Tibial nerve (tissue), 4 donors: ENCODE results near the gene RNFT2. TPM values are rescaled to one million over a fixed set of nuclear protein-coding genes. Genes with fewer than 3 reads are reported as not detected.
"Not testable (repeated sequence)": the region's sequence is repeated elsewhere in the genome, so short reads cannot be mapped to it uniquely, and the experiment has no call there.

Experiments used
- DNase-seq, 2 donors: peaks; one replicate each; pipeline ENCODE4 v3.0.0-alpha.2; 2019; ENCODE audit warnings: low spot score in 2 of 2
- H3K27ac ChIP-seq, 4 donors: fragments of 200-600 bp; sonication (generic) in 3 of 4; one replicate each; pipeline ENCODE4 v1.5.1; 2017 to 2019; ENCODE audit warnings: mild to moderate bottlenecking in 1 of 4
- H3K27me3 ChIP-seq, 2 donors: fragments of 200-600 bp; sonication (generic) in 1 of 2; one replicate each; pipeline versions ENCODE4 v1.5.1 to v1.6.0; 2017 to 2019
- H3K36me3 ChIP-seq, 3 donors: fragments of 200-600 bp; sonication (generic); one replicate each; pipeline ENCODE4 v1.5.1; 2018 to 2019
- H3K4me1 ChIP-seq, 4 donors: fragments of 200-600 bp; sonication (generic) in 3 of 4; one replicate each; pipeline ENCODE4 v1.5.1; 2017 to 2019
- H3K4me3 ChIP-seq, 4 donors: fragments of 200-600 bp; sonication (generic) in 3 of 4; one replicate each; pipeline ENCODE4 v1.5.1; 2017 to 2019; ENCODE audit warnings: mild to moderate bottlenecking in 1 of 4, moderate library complexity in 1 of 4
- H3K9me3 ChIP-seq, 4 donors: fragments of 200-600 bp; sonication (generic) in 3 of 4; one replicate each; pipeline ENCODE4 v1.5.1; 2017 to 2019
- EP300 ChIP-seq, 2 donors: sonication (generic); formaldehyde crosslinking; IDR thresholded peaks; one replicate each; pipeline ENCODE4 v1.6.1; 2017; ENCODE audit warnings: antibody characterized with exemption in 2 of 2, mild to moderate bottlenecking in 1 of 2
- POLR2A ChIP-seq, 2 donors: fragments of 450-650 bp; IDR thresholded peaks; one replicate each; pipeline ENCODE4 v1.6.1; 2017; ENCODE audit warnings: antibody characterized with exemption in 2 of 2, mild to moderate bottlenecking in 2 of 2, moderate library complexity in 2 of 2
- WGBS, 2 donors: methylation state at CpG; one replicate each; pipeline ENCODE4 v1.1.5; 2018; 5-methylcytosine and 5-hydroxymethylcytosine counted together
- total RNA-seq, 4 donors: library from RNA; depleted of rRNA; stranded (reverse); fragments of >200 nt; gene quantifications; one replicate each; pipeline ENCODE4 v1.1.0, GENCODE V29; 2016
- TF ChIP-seq, protein P1 (sequence below), 5 experiments: fragments of 200-600 bp in 3 of 5; fragments of 450-650 bp in 2 of 5; sonication (generic) in 3 of 5; IDR thresholded peaks; one replicate each; pipeline ENCODE4 v1.5.1; 2016 to 2019; ENCODE audit warnings: antibody characterized with exemption in 5 of 5, mild to moderate bottlenecking in 3 of 5, moderate library complexity in 2 of 5

The RNFT2 gene
- total RNA-seq, 4 donors from 2014 or later = 0.59 to 5.9 (median 2.5) TPM

DNA sequence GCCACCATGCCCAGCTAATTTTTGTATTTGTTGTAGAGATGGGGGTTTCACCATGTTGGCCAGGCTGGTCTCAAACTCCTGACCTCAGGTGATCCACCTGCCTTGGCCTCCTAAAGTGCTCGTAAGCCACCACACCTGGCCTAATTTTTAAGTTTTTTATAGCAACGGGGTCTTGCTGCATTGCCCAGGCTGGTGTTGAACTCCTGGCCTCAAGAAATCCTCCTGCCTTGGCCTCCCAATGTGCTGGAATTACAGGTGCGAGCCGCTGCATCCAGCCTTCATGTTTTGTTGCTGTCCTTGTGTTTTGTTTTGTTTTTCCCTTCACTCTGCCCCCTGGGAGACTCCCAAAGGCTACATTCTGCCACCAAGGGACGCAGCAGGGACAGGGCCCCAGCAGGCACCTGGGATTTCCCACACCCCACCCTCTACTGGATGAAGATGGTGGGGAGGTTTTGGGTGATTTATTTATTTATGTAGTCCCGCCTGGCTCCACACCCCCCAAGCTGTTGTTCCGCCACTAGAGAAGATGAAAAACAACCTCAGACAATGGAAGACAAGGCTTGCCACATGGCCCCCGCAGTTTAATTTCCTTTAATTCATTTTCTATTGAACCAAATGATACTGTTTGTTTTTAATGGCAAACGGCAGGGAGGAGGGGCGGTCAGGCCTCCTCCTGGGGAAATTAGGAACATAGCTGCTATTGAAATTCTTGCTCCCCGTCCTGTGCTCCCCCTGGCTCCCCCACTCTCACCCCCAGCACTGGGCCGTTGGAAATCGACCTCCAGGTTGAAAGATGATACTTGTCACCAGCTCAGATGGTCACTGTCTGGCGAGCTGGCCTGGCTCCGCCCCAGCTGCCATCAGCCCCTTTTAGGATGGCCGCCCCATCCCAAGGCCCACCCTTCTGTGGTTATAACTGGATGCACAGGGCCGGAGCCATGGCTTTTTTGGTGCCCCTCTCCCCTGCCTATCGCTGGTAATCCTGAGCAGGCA, 70.3 kb downstream of the RNFT2 start:
- Histone ChIP-seq H3K27me3 (no peaks in the 10 kb centered on the region), H3K4me3 (no peak overlapping the region), H3K27ac (no peak overlapping the region), H3K4me1 (no peaks in the 10 kb centered on the region), H3K36me3 (no peaks in the 10 kb centered on the region), H3K9me3 (no peaks in the 10 kb centered on the region)
- TF ChIP-seq POLR2A (IDR thresholded peaks at IDR 0.05) (no peak), EP300 (IDR thresholded peaks at IDR 0.05) (no peak)
- TF ChIP-seq, protein P1, sequence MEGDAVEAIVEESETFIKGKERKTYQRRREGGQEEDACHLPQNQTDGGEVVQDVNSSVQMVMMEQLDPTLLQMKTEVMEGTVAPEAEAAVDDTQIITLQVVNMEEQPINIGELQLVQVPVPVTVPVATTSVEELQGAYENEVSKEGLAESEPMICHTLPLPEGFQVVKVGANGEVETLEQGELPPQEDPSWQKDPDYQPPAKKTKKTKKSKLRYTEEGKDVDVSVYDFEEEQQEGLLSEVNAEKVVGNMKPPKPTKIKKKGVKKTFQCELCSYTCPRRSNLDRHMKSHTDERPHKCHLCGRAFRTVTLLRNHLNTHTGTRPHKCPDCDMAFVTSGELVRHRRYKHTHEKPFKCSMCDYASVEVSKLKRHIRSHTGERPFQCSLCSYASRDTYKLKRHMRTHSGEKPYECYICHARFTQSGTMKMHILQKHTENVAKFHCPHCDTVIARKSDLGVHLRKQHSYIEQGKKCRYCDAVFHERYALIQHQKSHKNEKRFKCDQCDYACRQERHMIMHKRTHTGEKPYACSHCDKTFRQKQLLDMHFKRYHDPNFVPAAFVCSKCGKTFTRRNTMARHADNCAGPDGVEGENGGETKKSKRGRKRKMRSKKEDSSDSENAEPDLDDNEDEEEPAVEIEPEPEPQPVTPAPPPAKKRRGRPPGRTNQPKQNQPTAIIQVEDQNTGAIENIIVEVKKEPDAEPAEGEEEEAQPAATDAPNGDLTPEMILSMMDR (IDR thresholded peaks at IDR 0.05) = no peak
- no peak for DNase-seq
- 73 to 77% methylated on average over 17 to 18 of the region's 18 CpGs for WGBS, 2 donors

DNA sequence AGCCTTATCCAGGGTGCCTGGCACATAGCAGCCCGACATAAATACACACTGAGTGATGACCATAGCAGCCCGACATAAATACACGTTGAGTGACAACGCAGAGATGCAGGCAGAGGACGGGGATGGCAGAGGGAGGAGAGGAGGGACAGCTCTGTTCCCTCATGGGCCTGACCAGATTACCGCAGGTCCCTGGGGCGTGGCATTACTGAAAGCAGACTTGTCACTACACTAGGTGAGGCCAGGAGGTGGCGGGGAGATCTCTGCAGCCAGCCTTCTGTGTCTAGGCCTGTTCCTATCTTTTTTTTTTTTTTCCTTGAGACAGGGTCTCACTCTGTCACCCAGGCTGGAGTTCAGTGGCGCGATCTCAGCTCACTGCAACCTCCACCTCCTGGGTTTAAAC, 74.1 kb downstream of the RNFT2 start:
- TF ChIP-seq POLR2A (IDR thresholded peaks at IDR 0.05) = no peak
- TF ChIP-seq, protein P1 (IDR thresholded peaks at IDR 0.05) = no peak
- TF ChIP-seq EP300 (IDR thresholded peaks at IDR 0.05) = no peak
- no peaks in the 10 kb centered on the region for H3K36me3 ChIP-seq
- no peaks in the 10 kb centered on the region for H3K27me3 ChIP-seq
- WGBS, 2 donors = 89% methylated on average over 10 of the region's 10 CpGs
- no peak overlapping the region for H3K4me3 ChIP-seq
- no peak overlapping the region for H3K27ac ChIP-seq
- no peaks in the 10 kb centered on the region for H3K9me3 ChIP-seq
- no peak for DNase-seq
- no peaks in the 10 kb centered on the region for H3K4me1 ChIP-seq

DNA sequence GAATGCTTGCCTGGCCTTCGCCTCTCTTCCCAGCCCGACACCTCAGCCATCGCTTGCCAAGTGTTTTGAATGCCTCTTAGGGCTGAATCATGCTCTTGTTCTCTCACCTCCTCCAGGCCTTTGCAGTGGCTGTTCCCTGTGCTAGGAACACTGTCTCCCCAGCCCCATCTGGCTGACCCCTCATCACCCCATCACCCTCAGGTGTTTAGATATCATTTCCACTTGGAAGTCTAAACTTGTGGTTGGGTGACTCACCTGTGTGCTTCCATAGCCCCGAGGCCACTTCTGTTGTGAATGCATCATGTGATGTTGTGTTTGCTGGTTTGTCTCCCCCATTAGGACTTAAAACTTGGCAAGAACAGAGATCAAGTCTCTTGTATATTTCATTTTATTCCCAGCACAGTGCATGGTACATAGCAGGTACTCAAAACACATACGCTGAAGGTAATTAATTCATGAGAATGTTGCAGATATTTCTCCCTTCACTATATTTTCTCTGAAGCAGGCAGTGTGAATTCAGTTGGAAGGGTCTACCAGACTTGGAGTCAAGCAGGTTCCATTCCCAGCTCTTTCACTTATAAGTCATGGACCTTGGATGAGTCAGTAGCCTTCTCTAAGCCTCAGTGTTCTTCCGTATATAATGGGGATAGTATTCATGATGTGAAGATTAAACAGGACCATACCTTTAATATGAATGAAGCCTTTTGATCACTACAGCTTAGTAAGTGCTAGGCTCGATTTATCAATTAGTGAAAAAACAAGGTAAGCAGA, 75.3 kb downstream of the RNFT2 start:
- 88 to 91% methylated on average over 7 of the region's 7 CpGs for WGBS, 2 donors
- H3K4me3 ChIP-seq = no peak overlapping the region
- peaks cover 0 to 7% (median 6%) of the 10 kb centered on the region in 4 donors for H3K4me1 ChIP-seq
- no peak for DNase-seq
- H3K9me3 ChIP-seq = no peaks in the 10 kb centered on the region
- no peak for TF ChIP-seq POLR2A (IDR thresholded peaks at IDR 0.05)
- TF ChIP-seq, protein P1 (IDR thresholded peaks at IDR 0.05) = no peak
- TF ChIP-seq EP300 (IDR thresholded peaks at IDR 0.05) = no peak
- no peak overlapping the region for H3K27ac ChIP-seq
- H3K36me3 ChIP-seq = no peaks in the 10 kb centered on the region
- H3K27me3 ChIP-seq = no peaks in the 10 kb centered on the region

DNA sequence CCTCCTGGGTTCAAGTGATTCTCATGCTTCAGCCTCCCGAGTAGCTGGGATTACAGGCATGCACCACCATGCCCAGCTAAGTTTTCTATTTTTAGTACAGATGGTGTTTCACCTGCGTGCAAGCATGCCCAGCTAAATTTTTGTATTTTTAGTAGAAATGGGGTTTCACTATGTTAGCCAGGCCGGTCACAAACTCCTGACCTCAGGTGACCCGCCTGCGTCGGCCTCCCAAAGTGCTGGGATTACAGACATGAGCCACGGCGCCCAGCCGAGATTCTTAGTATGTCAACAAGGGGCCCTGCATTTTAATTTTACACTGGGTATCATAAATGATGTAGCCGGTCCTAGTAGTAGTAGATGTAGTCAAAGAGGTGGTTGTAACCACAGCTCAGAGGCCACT, 76.7 kb downstream of the RNFT2 start:
- H3K27me3 ChIP-seq, H3K27ac ChIP-seq, H3K4me3 ChIP-seq, H3K36me3 ChIP-seq, DNase-seq, H3K9me3 ChIP-seq: not testable (repeated sequence)
- WGBS, 2 donors = 85 to 91% methylated on average over 10 of the region's 10 CpGs
- H3K4me1 ChIP-seq = peaks cover 0 to 15% (median 8%) of the 10 kb centered on the region in 4 donors

DNA sequence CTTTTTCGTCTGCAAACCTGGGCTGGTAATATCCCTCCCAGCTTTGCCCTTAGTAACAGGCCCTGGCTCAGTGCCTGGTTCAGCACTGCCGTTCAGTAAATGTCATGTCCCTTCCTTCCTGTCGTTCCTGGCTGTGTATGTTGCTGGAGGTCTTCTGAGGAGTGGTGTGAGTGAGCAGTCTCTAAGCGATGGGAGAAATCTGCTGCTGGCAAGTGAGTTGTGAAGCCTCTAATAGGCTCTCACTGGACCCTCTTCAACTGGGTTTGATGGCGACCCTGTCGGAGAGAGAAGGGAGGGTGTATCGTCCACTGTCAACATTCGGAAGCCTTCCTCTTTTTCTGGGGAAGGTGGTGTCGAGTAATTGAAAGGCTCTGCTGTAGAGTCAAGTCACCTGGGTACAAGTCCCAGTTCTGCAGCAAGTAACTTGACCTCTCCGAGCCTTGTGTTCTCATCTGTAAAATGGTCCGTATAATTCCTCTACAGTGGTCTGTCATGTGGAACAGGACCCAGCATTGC, 80.3 kb downstream of the RNFT2 start:
- WGBS, 2 donors = 44 to 46% methylated on average over 11 of the region's 11 CpGs
- H3K4me1 ChIP-seq = peaks cover 0 to 18% (median 8%) of the 10 kb centered on the region in 4 donors
- no peaks in the 10 kb centered on the region for H3K27me3 ChIP-seq
- TF ChIP-seq EP300 (IDR thresholded peaks at IDR 0.05) (no peak), POLR2A (IDR thresholded peaks at IDR 0.05) (no peak)
- TF ChIP-seq, protein P1 (IDR thresholded peaks at IDR 0.05) = no peak
- no peaks in the 10 kb centered on the region for H3K9me3 ChIP-seq
- peak overlapping the region; percentile 44 to 89 (median 64) for H3K4me3 ChIP-seq
- peak overlapping the region; percentile 88 to 98 (median 93) for H3K27ac ChIP-seq
- DNase-seq = peak in 1 of 2 donors; percentile 23
- no peaks in the 10 kb centered on the region for H3K36me3 ChIP-seq
